Stimulated activated CD8-positive, alpha-beta memory T cell treated with anti-CD3 and anti-CD28 coated beads, Interleukin-4, amount 100 ng/mL, for 1 hour (primary cell): ENCODE results near the gene MTHFD2.
"Not testable (repeated sequence)": the region's sequence is repeated elsewhere in the genome, so short reads cannot be mapped to it uniquely, and the experiment has no call there.

ENCODE experiments used
- DNase-seq, 2 donors: peaks; one replicate each; pipeline ENCODE4 v3.0.0-alpha.2; 2020; ENCODE audit warnings: low read depth in 2 of 2, low spot score in 1 of 2

The MTHFD2 gene

DNA sequence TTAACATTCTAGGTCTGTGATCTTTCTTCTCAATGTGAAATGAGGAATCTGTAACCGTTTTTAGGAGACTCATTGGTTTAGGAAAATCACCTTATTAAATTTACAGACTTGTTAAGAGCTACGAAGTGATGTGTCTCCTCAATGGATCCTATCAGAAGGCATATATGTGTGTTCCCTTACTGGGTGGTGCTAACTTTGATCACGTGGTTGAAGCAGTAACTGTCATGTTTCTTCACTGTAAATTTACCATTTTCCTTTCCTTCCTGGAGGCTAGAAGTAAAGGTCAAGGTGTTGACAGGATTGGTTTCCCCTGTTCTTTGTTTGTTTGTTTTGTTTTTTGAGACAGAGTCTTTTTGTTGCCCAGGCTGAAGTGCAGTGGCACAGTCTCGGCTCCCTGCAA lies 1.4 kb upstream of the MTHFD2 start:
- DNase-seq = no peak

DNA sequence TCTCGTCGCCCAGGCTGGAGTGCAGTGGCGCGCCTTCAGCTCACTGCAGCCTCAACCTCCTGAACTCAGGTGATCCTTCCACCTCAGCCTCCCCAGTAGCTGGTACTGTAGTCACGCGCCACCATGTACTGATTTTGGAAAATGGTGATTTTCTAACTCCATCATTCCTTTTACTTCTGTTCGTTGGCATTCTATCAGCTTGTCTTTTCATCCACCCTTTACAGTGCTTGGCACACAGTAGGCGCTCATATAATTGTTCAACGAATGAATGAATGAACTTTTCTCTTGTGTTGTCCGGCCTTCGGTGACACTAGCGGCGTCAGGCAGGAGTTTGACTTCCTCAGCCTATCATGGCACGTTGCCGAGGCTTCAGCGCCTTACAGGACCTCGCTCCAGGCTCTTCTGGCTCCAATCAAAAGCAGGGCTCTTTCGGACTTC lies 373 bp upstream of the MTHFD2 start:
- DNase-seq = no peak

DNA sequence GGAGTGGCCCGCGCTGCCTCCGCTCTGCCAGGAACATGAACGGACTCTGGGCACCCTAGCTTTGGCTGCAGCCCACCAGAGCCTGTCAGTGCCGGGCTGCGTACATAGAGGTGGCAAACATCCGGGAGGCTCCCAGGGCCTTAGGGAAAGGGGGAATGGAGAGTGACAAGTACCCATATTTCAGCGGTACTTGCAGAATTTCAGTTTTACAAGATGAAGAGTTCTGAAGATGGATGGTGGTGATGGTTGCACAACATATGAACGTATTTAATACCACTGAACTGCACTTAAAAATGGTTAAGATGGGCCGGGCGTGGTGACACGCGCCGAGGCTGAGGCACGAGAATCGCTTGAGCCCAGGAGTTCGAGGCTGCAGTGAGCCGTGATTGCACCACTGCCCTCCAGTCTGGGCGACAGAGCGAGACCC lies 873 bp downstream of the MTHFD2 start:
- no peak for DNase-seq

DNA sequence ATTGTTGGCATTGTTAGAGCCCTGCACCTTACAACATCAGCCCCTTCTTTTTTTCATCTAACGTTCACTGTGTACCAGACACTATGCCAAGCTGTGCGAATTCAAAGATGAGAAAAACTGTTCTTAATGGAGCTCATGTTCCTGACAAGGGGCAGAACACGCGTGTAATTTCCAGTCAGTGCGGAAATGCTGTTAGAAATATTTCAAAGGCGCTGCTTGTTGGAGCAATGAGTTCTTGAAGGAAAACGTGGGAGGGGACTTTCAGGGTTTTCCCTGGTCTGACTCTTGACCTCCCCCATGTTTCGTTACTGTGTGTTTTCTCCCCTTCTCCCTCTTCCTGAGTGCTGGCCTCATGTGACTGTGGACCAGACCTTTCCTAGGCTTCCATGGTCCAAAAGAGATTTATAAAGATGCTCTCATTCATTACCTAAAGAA lies 1.5 kb downstream of the MTHFD2 start:
- DNase-seq = no peak

DNA sequence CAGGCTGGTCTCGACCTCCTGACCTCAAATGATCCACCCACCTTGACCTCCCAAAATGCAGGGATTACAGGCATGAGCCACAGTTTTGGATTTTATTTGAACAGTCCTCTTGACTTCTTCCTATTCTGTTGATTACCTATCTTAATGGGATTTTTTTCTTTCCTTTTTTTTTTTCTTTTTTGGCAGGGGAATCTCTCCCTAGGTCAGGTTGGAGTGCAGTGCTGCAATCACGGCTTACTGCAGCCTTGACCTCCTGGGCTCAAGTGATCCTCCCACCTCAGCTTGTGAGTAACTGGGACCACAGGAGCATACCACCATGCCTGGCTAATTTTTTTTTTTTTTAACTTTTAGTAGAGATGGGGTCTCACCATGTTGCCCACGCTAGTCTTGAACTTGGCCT lies 2.8 kb downstream of the MTHFD2 start:
- DNase-seq = no peak

DNA sequence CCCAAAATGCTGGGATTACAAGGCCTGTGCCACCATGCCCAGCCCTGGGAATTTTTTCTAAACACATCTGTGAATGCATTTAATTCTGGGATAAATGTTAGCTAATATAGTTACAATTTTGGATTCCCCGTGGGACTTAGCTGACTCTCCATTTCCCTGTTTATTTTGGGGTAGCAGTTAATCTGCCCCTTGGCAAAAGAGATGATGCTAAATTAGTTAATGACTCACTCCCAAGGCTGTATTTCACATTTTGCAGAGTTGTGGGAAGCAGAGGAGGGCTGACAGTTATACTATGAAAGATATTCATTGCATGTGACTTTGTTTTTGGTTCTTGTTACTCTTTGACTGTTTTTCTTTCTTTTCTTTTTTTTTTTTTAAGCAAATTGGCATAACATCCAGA lies 3.2 kb downstream of the MTHFD2 start:
- no peak for DNase-seq

DNA sequence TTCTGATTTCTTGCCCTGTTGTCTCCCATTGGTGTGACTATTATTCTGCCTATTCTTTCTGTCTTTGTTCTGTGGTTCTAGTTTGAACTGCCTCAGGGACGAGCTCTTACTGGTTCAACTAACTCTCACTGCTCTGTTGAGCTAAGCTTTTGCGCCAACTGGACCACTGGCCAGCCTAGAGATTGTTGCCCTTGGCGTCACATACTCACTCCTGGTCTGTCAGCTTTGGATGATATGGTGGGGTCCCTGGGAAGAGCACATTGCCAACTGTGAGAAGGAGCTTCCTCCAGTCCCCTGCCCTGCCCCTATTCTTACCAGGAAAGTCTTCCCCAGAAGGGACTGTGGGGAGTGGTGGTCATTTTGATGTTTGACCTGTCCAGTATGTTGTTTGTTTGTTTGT lies 6.0 kb downstream of the MTHFD2 start:
- no peak for DNase-seq

DNA sequence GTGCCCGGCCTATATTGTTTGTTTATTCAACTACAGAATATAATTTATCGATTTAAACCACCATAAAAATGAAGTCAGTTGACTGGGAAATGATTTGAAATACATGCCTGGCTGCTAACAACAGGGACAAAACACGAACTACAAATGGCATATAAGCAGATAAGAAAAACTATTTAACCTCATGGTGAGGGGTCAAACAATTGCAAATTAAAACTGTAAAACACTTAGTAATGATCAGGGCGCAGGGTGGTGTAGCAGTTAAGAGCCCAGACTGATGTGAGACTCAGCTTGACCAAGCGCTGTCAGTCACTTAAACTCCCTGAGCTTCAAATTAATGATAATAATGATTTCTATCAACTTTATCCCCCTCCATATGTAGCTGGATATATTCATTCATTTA lies 6.7 kb downstream of the MTHFD2 start:
- DNase-seq = no peak

DNA sequence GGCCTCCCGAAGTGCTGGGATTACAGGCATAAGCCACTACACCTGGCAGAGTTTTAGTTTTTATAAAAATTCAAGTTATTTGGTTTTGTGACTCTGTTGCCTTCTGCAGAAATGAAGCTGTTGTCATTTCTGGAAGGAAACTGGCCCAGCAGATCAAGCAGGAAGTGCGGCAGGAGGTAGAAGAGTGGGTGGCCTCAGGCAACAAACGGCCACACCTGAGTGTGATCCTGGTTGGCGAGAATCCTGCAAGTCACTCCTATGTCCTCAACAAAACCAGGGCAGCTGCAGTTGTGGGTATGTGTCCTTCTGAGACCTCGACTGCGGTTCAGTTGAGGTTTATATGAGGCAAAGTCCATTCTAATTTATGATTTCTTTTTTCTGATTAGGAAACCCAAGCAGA lies 7.2 kb downstream of the MTHFD2 start:
- no peak for DNase-seq

DNA sequence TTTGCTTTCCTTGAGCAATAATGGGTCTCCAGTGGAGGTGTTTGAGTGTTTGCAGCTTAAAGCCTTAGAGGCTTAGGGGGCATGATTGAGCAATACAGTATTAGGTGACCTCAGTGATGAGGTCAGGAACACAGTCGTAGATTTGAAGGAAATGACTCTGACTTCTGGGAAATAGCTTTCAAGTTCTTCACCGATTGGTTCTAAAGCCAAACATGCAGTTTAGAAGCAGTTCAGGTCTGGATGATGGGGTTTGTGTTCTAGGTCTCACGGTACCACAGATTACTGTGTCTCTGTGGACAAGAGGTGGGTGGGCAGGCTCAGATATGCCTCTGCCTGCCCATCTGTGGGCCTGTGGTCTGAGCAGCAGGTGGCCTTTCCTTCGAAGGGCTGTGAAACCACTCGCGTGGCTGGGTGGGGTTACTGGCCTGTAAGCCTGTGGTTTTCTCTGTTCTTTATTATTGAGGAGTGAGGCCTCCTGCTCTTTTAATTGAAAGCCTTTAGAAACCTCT lies 7.8 kb downstream of the MTHFD2 start:
- DNase-seq = no peak

DNA sequence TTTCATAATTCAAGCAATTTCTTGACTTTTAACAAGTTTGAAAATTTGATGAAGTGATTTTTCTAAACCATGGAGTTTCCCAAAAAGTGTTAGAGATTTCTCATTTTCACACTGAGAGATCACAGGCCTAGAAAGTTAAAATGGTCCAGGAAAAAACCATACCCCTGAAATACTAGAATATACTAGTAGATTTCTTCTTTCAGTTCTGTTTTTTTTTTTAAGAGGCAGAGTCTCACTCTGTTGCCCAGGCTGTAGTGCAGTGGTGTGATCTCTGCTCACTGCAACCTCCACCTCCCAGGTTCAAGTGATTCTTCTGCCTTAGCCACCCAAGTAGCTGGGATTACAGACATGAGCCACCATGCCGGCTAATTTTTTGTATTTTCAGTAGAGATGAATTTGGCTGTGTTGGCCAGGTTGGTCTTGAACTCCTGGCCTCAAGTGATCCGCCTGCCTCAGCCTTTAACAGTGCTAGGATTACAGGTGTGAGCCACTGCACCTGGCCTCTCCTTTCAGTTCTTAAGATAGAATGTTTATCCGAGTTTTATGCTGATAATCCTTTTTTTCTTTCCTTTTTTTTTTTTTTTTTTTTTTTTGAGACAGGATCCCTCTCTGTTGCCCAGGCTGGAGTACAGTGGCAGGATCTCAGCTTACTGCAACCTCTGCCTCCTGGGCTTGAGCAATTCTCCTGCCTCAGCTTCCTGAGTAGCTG lies 14.4 kb downstream of the MTHFD2 start:
- DNase-seq = no peak

DNA sequence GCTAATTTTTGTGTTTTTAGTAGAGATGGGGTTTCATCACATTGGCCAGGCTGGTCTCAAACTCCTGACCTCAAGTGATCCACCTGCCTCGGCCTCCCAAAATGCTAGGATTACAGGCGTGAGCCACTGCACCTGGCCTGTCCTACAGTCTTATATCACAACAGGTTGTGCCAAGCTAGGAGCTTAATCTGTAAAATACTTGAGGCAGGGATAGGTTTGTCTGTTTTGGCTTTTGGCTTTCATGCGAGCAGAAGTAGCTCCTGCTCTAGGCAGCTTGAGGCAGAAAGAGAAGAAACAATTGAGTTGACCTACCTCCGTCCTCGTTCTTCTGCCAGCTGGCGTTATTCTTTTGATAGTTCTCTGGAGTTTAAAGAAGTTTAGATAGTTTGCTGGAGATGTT lies 17.4 kb downstream of the MTHFD2 start:
- not testable (repeated sequence) for DNase-seq

DNA sequence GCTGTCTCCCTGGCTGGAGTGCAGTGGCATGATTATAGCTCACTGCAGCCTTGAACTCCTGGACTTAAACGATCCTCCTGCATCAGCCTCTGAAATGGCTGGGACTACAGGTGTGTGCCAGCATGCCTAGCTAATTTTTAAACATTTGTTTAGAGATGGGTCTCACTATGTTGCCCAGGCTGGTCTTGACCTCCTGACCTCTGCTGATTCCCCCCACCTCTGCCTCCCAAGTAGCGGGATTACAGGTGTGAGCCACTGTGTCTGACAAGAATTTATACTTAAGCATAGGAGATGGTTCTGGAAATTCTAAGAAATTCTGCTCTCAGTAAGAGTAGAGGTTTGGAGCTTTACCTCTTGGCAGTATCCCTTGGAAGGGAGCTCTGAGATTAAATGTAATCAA lies 18.2 kb downstream of the MTHFD2 start:
- DNase-seq = no peak

DNA sequence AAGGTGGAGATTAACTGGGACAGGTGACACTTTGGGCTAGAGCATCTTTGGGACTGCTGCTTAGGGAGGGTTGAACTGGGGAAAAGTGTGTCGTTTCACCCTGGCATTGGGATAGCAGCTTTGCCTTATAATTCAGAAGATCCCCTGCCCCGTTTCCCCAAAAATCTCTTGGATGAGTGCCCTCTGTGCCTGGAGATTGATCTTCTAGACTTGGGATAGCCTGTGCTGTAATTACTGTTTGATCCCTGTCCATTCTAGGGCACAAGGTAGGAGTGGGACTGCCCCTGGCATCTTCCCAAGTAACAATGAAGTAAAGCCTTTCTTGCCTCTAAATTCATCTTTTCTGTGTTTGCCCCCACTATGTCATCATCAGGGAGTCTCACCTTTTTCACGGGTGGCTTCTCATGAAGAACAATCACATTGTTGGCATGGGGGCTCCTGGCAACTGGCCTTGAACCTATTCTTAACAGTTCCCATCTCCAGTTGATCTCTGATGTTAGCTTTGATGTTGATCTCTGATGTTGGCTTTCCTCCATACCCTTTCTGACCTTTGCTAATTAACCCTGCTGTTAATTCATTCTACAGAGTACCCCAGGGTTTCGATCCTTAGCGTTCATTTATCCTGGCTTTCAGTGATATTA lies 21.6 kb downstream of the MTHFD2 start:
- no peak for DNase-seq

DNA sequence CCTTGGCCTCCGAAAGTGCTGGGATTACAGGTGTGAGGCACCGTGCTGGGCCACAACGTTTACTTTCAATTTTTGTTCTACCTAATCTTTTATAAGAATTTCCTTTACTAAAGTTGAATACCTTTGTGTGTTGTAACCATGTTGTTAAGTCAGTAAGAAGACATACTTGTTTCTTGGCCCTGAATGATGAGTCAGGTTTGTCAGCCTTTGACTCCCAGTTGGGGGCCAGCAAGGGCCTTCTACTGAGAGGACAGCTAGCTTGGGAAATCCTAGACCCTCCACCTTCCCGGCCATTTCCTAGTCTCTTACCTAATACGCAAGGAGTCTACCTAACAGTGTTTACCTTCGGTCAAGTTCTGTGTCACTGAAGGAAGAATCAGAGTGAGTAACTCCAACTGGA lies 22.7 kb downstream of the MTHFD2 start:
- DNase-seq = no peak

DNA sequence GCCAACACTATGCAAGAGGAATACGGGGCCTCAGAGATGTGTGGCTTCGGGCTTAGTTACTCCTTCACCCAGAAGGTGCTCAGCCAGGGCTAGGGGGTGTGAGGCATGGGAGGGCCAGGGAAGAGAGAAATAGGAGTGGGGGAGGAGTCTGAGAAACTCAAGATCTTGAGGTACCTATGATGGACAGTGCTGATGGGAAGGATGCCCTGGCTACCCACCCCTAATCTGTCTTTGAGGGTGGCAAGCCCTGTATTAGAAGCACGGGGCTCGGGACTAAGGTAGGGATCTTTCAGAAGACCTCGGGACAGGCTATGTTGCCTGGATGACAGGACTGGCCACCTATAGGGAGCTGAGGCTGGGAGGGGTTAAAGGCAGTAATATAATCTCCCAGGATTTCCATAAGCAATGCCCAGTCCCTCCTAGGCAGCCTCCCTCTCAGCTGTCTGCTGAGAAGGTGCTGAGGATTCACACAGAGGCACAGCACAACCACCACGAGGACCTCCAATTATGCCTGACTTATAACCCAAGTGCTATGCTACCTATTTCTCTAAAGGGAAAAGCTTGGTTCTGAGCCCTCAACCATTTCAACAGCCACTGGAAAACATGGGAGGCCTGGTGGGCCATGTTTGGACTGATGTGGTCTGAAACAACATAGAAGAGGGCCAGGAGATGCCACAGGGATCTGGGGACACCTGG lies 23.3 kb downstream of the MTHFD2 start:
- no peak for DNase-seq

DNA sequence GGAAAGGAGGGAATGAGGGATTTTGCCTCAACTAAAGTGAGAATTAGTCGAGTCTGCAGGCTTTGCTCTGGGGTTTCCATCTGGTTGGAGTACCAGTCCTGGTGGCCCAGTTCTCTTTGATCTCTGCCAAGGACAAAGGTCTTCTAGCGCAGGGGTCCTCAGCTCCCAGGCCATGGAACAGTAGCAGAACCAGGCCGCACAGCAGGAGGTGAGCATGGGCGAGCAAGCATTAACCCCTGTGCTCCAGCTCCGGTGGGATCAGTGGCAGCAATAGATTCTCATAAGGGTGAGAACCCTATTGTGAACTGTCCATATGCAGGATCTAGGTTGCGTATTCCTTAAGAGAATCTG lies 23.9 kb downstream of the MTHFD2 start:
- no peak for DNase-seq

DNA sequence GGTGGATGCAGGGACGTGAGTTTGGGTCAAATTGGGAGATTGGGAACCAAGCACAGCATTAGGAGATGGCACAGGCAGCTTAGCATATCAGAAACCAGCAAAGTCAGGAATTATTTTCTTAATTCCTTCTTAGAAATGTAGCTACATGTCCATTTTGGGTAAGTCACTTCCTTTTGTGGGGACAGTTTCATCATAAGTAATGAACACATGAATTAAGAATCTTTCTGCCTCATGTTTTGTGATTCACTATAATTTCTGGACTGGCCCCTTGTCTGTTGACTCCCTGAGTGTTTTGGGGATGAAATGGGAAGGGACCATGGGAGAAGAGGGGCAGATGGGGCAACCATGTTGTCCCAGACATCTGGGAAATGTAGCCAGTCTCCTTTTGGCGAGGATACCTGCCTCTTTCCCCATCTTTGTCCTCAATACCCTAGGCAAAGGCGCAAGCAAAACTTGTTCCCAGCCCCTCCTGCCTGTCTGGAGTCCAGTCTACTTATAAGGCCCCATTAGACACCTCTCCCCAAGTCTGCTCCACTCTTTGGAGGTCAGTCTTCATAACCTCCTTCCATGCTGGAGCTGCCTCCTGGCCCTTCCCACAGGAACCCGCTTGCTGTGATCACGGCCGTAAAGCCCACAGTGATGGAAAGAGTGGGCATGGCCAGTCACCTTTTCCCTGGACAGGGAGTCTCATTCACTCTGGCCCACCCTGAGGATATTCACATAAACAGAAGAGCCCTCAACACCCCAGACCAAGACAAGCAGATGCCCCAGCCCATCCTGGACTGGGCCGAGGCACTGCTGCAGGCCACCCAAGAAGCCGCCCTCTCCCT lies 25.7 kb downstream of the MTHFD2 start:
- DNase-seq = no peak

DNA sequence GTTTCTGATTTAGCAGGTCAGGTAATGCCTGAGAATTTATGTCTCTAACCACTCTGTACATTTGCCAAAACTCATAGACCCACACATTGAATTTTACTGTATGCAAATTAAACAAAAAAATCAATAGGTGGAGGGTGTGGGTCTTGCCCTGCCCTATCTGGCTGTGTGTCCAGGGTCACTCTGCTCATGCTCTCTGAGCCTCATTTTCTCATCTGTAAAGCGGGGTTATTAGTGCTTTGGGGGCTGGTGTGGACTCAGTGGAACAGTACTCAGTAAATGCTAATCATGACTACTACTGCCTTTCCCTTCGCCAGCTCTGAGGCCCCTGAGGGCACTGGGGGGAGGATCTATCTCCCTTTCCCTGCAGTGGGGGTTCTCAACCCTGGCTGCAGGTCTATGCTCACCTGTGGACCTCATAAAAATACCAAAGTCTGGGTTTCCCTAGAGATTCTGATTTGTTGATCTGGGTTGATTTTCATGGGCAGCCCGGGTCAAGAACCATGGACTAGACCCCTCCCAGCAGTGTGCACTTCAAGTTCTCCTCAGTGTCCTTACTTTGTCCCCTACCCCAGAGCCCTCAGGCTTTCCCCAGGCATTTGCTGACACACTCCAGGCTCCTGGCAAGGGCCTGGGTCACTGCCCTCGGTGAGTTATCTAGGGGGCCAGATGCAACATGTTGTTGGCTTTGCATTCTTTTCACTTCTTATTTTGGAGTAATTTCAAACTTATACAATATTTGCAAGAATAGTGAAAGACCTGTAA lies 27.5 kb downstream of the MTHFD2 start:
- no peak for DNase-seq

DNA sequence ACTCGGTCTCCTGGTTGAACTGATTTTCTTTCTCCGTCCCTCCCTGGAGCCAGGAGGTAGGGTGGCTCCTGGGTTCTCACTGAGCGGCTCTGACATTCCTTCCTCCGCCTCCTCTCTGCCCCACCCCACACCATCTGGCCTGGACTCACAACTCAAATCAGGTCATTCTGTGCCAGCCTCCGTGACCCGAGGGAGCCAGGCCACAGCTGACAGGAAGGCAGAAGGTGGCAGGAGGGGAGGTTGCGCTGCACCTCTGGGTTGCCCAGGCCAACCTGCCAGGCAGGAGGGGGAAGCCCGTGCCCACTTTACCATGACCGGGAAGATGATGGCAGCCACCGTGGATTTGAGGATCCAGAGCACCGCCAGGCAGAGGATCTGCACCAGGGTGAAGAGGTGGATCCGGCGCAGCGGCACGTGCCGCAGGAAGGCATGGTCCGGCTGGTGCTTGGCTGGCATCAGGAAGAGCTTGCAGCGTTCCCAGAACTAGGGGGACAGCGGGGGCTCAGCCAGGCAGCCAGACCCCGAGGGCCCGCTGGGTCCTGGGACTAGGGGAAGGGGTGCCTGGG lies 28.3 kb downstream of the MTHFD2 start:
- no peak for DNase-seq
